KG1 (cell line): ENCODE measurements around the gene TJP1.
A peak's percentile ranks its signal among the peaks of the same experiment; 100 is the strongest.
"Not testable (repeated sequence)": the region's sequence is repeated elsewhere in the genome, so short reads cannot be mapped to it uniquely, and the experiment has no call there.

Experiments used
- DNase-seq: peaks from one replicate; lab custom pipeline; 2025; lab: John Stamatoyannopoulos, UW

Gene TJP1

DNA sequence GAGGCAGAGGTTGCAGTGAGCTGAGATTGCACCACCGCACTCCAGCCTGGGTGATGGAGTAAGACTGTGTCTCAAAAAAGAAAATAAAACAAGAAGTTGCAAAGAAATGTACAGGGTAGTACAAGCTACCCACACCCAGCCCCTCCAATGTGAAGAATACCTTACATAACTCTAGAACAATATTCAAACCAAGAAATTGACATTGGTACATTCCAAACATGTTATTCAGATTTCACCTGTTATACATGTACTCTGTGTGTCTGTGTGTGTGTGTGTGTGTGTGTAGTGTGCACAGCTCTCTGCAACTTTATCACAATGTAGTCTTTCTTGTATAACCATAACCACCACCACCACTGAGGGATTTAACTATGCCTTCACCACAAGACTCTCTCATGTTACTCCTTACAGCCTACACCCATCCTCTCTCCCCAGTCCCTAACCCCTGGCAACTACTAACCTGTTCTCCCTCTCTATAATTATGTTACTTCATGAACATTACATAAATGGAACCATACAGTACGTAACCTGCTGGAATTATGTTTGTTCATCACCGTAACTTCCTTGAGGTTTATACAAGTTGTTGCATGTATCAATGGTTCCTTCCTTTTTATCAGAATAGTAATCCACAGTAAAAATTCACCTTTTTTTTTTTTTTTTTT is 16.2 kb upstream of the TJP1 start:
- no peak for DNase-seq

DNA sequence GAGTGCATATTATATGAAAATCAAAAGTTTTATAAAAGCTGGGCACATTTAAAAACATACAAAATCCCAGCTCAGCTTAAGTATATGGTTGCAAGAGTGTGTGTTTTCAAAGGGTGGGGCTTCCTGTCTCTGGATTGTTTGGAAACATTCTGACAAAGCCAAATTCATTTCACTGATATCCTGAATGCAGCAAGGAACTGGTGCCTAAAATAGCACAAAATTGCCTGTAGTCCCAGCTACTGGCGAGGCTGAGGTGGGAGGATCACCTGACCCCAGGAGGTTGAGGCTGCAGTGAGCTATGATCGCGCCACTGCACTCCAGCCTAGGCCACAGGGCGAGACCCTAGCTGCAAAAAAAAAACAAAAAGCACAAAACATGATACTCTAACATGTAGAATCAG is 13.0 kb upstream of the TJP1 start:
- DNase-seq, result no peak

DNA sequence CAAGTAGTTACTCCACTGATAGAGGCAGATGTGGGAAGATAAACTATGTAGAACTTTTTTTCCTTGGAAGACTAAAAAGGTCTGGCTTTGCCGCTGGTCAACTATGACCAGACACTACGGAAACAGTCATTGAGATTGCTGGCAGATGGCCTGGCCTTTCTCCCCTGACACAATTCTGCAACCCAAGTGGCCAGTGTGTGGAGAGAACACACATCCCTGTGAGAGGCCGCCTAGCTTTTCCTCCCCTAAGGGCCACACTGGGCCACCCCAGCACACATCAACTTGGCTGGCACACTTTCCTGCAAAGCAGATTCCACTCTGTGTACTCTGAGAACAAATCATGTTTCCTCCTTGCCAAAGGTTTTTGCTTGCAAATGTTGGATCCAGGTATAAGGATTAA is 10.4 kb upstream of the TJP1 start:
- DNase-seq, result no peak

DNA sequence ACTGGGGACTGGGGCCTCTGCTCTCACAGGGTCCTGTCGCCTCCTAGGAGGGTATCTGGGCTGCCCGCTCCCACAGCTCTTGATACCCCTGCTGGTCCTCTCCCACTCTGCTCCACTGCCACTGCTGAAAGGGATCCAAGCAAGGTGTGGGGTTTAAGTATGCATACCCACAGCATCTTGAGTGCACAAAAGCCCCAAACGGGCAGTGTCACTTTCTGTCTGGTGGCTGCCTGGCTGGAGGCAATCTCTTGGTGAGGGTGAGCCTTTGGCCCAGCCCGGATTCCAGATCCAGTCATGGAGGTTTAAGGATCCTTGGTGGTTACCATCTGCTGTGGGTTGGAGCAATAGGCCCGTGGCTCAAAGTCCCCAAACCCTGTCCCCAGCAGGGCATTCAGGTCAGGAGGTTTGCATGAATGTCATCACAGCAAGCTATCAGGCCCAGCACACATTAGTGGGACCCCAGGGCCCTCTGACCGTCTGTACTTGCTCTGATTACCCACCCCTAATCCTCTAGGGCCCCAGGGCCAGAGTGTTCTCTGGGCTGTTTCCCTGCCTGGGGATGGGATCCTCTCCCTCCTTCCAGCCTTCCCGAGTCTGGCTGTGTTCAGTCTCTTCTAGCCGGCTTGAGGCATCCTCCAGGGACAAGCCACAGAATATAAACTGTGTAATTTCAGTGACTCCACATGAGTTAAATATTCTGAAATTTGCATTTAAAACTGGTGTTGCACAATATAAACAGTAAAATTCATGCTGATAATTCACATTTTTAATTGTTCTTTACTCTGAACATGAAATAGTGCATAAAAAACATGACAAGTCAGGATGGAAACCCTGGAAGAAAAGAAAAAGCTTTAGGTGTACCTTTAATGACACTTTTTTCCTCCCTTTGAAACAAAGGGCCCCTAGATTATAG is 4.9 kb upstream of the TJP1 start:
- DNase-seq, result no peak

GRCh38 chr15:29825227-29825626 is 3.0 kb upstream of the TJP1 start:
- peak; percentile 9 for DNase-seq

DNA sequence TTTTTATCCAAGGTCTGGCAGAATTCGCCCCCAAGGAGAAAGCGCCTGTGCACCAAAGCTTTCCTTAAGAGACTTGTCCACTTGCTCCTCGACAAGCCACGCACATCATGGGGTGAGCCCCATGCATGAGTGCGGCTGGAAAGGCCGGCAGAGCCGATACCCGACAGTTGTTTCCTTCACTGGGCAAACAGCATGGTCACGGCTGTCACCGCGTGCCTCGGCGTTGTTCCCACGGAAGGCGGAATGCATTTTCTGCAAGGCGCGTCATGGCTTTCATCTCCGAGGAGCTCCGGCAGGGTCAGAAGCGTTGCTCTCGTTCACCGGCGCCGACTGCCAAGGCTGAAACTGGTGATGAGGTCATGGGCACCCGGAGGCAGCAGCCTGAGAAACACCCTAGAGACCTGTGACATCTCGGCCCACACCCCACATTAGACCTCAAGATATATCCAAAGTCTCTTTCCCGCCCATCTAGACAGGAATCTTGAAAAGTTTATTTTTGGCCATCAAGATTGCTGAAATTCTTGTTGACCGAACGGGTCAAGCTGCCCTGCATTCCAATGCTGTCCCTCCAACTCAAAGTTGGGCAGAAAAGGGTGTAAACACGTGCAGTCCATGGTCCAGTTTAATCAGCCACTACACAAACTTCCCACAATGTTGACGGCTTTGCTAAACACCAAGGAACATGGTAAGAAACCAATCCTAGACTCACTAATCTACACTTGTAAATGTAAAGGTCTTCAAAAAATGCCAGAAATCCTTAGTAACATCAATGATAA is 604 bp upstream of the TJP1 start:
- no peak for DNase-seq

GRCh38 chr15:29821416-29822099 is 710 bp downstream of the TJP1 start:
- DNase-seq, result peak; percentile 3

GRCh38 chr15:29820394-29821154 is 1.7 kb downstream of the TJP1 start:
- DNase-seq, result no peak

GRCh38 chr15:29819979-29820378 is 2.3 kb downstream of the TJP1 start:
- DNase-seq, result no peak

DNA sequence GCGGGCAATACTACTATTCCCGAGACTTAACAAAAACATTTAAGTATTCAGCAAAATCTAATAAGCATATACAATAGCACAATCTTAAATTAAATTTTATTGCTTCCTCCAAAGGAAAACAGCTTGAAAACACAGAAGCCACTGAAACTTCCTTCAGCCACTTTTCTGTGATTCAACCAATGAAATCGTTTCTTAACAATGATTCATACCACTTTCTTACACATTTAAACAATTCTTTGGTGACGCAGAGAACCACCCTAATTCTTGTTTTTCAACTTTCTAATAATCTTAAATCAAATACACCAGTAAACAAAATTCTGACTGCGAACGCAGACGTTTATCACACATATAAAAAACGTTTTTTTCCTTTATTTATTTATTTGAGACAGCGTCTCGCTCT is 4.1 kb downstream of the TJP1 start:
- no peak for DNase-seq

DNA sequence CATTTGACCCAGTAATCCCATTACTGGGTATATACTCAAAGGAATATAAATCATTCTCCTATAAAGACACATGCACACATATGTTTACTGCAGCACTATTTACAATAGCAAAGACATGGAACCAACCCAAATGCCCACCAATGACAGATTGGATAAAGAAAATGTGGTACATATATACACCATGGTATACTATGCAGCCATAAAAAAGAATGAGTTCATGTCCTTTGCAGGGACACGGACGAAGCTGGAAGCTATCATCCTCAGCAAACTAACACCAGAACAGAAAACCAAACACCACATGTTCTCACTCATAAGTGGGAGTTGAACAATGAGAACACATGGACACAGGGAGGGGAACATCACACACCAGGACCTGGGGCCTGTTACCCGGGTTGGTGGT is 4.8 kb downstream of the TJP1 start:
- DNase-seq, result not testable (repeated sequence)

GRCh38 chr15:29815000-29815710 is 7.1 kb downstream of the TJP1 start:
- DNase-seq, result no peak

- no peak for DNase-seq
Observed at GRCh38 chr15:29813009-29813408, 9.3 kb downstream of the TJP1 start.

DNA sequence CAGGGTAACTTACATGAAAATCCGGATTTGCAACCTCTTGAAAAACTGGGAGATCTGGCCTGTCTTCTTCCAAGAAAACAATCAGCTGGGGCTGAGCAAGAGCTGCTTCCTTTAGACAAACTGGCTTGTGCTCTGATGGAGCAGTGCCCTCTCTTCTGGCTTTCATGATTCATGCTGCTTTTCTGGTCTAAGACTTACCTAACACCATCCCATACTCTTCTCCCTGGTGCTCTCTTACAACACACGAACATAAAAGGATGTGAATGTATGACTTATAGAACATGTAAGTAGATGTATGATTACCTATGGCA is 9.9 kb downstream of the TJP1 start:
- no peak for DNase-seq

- no peak for DNase-seq
Observed at GRCh38 chr15:29811691-29812383, 10.4 kb downstream of the TJP1 start.

DNA sequence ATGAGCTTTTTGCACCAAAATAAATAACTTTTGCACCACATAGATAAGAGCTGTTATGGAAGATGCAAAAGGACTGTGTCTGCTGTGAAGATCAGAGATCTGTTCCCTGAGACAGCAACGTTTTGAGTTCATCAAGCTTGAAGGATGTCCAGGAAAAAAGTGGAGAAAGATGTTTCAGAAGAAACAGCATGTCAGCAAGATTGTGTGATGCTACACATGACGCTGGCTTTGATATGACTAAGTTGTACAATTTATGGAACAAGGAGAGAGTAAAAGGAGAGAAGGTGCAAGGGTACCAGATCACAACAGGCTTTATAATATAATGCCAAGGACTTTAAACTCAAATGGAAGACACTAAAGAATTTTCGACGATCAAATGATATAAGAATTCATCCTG is 16.6 kb downstream of the TJP1 start:
- no peak for DNase-seq

DNA sequence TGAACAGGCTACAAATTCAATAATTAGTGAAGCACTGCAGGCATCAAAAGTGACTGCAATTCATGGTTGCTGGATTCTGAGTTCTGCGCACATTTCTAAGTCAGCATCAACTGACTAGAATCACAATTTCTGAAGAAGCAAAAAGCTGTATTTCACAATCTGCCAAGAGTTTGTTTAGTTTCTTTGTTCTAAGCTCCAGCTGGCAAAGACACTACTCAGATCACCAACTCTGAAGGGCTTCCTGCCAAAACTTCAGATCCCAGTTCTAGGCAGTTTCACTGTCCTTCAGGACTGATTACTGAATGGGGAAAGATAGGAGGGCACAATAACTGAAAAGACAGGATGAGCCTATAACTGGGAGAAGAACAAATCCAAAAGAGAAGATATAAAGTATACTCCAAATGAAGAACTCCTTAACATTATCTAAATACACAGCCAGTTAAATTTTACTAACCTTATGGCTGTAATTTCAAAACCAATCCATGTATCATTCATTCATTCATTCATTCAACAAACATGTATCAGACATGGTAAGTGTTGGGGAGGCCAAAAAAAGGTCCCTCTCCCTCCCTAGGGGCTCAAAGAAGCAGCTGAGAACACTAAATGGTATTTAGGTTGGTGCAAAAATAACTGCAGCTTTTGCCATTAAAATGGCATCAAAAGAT is 17.1 kb downstream of the TJP1 start:
- DNase-seq, result no peak

- no peak for DNase-seq
Observed at GRCh38 chr15:29802411-29802810, 19.9 kb downstream of the TJP1 start.

DNA sequence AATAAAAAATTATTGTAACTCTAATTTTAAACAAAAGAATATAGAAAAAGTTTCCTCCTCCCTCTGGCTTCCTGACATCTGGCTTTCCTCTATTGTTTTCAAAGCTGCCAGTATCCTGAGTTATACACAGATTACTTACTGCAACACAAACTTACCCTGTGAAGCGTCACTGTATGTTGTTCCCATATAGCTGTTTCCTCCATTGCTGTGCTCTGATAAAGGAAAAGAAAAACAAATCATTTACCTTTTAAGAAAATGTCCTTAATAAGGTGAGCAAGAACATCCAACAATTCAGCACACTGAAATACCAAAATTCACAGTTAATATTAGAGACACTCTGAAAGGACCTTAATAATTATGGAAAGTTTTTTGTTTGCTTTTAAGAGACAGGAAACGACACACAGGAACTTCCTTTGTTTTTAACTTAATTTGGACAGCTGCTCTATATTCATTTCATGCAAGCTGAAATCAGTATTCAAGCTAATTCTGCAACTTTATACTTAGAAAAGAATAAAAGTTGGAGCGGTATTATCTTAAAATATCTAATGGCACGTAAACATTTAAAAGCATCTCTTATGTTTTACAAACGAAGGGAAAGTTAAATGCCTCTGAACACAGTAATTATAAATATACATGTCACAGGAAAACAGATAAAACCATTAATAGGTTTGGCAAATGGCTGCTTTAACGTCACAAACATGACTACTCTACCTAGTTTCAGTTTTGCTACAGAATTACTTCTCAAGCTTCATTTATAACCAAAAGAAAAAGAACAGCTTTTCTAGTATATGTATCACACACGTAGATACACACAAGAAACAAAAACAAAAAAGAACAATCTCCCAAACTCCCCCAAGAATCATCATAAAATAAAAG is 21.5 kb downstream of the TJP1 start:
- no peak for DNase-seq
